GM18505 (cell line): ENCODE data around the gene NT5C2.

Experiments
- ATAC-seq: cut with Tn5 transposase; IDR thresholded peaks from one replicate; pipeline ENCODE4 v1.9.1; 2021; ENCODE audit not compliant: unreplicated experiment
- POLR2A ChIP-seq: IDR thresholded peaks from 4 replicates; pipeline ENCODE4 v1.6.1; 2011; ENCODE audit warnings: borderline replicate concordance; ENCODE audit not compliant: insufficient read depth, insufficient read length; ENCODE audit errors: extremely low read depth

NT5C2 gene

DNA sequence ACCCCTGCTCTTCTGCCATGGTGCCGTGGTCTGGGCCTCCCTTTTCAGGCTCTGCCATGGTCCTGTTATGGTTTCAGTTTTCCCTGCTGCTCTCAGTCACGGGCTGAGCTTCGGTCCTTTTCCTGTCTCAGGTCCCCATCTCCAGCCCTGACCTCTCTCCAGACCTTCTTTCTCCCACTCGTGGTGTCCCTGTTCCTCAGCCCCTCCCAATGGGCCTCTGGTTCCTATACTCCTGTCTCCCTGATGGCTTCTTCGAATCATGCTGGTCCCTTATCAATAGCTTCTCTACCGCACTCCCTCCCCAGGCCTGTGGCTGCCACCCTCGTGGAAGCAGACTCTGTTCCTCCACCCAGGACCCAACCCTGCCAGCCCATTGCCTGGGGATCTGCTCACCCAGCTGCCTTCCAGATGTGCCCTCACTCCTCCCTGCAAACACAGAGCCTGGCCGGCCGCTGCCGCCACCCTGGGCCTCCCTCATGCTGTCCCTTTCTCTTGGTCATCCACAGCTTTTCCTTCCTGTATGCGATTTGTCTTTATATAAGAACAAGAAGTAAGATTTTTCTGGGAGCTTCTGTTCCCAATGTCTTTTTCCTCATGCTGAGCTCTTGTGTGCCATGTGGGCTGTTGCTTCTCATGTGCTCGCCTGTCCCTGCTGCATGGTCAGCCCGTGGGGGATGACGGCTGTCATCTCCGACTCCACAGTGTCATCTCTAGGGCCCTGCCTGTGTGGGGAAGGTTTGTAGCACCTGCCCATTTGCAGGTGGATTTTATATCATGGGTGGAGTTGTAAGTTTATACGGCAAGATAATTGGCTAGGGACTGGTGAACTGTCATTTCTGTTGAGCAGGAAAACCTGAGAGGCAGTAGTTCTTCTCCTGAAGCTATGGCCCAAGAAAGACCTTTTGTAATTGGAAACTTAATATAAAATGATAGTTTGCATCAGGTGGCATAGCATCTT, 126.7 kb downstream of the NT5C2 start:
- no peak for ATAC-seq
- no peak for TF ChIP-seq POLR2A

DNA sequence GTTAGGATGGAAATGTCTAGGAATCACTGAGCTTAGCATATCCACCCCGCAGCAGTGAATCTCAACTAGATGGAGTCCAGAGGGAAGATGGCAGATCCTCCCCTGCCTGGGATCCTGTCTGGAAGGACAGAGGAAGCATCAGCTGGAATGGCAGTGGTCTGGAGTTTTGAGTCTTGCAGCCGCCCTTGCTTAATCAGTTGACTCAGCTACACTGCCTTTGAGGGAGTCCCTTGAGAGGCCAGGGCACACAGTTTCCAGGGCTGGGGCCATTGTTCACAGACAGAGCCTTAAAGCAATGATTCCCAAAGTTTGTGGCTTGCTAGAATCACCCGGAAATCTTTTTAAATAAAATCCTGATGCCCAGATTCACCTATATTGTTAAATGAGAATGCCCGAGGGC, 128.1 kb downstream of the NT5C2 start:
- no peak for ATAC-seq
- no peak for TF ChIP-seq POLR2A

DNA sequence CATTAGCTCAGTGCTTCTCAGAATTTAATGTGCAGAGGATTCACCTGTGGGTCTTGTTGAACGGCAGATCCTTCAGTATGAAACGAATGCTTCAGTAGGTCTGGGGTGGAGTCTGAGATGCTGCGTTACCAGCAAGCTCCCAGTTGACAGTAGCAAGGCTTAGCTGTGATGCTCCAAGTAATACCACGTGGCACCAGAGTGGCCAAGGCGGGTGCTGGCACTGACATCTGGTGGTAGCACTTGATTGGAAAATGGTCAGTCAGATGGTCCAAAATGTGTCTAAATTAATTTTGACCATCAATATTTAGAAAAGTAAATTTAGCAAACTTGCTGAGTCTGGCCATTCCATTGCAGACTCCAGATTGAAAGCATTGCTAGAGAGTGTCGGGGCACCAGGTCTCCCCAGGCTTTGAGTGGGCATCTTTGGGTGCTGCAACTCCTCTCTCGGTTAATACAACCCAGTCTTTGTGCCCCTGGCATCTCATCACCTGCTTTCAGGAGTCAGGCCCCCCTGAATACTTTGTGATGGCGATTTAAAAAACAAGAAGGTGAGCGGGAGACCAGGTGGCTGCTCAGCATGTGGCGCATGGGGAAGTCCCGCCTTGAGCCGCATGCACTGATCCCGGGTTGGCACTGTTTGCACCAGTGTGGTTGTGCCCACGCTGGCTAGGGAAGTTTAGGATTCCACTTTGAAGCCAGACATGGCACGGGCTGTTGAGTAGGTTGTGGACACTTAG, 130.1 kb downstream of the NT5C2 start:
- ATAC-seq, result no peak
- TF ChIP-seq POLR2A, result no peak

DNA sequence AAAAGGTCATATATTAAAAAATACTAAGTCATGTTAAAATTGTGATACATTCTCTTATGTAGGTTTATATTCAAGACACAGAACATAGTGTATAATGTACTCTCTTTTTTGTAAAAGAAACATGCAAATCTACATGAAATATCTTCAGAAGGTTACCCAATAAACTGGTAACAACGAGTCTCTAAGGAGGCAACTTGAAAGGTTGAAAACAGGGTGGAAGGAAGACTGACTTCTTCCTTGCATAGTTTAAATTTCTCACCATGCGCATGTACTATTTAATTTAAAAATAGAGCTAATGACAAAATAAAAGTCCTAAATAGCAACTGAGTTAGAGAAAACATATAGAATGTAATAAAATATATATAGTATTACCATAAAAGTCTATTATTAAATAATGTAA, 132.5 kb downstream of the NT5C2 start:
- no peak for TF ChIP-seq POLR2A
- no peak for ATAC-seq

DNA sequence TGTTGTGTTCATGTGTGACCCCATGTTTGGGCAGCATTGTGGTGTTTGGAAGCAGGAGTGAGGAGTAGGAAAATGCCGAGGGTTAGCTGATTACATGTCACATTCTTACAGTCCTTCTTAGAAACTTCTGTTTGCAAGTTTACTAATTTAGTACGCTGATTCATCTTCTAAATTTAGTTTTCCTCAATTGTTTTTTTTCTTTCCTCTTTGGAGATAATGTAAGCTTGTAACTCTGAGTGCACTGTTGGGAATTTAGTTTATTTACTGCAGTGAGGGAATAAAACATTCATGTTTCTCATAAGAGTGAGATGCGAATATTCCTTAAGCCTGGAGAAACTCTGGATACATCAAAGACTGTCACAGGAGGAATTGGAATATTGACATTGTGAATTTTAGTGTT, 135.0 kb downstream of the NT5C2 start:
- TF ChIP-seq POLR2A, result no peak
- no peak for ATAC-seq

DNA sequence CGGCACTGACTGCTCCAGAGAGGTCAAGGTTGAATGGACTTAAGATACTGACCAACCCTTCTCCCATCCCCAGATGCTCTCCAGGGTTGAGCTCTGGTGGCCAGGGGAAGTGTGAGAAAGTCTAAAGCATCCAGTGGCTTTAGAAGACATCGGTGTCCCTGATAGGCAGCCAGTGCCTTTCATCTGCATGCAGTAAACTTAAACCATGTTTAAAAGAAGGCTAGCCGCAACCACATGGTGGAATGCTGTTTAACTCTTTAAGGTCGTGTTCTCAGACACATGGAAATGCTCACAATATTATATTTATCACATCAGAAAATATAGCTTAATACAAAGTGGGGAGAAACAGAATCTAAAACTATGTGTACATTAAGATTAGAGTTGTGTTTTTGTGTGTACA, 138.0 kb downstream of the NT5C2 start:
- TF ChIP-seq POLR2A, result no peak

DNA sequence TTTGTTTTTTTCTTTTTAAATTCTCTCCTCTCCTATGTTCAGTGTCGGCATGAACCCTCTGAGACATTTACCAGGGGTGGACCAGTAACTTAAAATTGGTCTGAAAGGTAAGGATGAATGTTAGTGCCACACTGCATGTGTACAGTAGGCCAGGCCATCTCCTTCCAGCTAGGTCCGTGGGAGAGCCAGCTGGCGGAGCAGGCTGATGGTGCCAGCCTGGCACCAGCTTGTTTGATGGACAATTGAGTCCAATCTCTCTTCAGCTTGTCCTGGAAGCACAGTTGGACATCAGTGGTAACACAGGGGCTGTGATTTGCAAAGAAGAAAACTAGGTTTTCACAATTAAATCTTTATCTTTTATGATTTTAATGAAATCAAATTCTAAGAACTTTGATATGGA, 138.5 kb downstream of the NT5C2 start:
- ATAC-seq, result peak; percentile 15
- no peak for TF ChIP-seq POLR2A

More for the DNA sequence above, 138.0 kb downstream of the NT5C2 start:
- no peak for ATAC-seq

DNA sequence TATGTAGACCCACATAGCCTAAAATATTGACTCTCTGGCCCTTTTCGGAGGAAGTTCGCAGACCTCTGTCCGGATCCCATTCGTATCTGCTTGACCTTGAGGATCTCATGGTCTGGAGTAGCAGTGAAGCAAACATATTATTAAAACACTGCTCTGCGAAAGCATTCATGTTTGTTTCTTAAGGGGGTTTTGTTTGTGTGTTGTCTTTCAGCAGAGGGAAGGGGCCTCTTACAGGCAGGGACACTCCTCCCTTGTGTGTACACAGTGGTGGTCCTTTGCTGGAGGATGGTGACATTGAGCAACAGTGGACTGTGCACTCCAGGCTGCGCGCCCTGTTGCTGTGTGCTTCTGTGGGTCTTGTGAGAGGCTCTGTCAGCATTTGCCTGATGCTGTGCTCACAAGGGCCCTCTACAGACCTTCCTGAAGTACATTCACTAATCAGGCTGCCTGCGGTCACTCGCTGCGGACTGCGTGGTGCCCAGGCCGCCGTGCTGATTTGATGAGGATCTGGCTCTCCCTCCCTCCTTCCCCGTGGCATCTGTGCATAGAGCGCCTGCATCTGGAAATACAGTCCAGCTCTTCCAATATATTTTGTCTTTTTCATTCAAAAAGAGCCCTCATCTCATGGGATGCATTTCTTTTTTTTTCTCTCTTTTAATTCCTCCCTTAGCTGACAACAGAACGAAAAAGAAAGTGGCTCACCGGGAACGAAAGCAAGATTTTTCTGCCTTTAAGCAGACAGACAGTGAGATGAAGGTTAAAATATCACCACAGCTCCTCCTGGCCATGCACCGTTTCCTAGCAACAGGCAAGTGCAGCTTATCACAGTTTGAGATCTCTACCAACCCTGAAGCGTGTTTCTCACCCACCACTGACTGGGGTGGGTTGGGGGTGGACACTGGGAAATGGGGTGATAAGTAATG, 139.2 kb downstream of the NT5C2 start:
- no peak for TF ChIP-seq POLR2A
- peak; percentile 79 for ATAC-seq

DNA sequence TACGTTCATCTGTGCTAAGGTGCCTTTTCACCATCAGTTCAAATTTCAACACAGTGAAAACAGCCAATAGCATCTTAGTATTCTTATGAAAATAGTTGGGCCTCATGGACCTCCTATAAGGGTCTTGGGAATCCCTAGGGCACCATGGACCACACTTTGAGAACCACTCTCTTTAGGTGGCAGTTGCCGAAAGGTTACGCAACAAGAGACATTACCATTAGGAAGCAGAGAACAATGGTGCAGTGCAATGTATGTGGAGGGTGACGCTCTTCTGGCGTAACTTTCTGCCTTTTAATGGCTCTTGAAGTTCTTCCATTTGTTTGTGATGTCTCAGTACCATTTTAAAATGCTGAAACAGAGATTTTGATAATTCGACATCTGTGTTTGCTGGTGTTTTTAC, 143.8 kb downstream of the NT5C2 start:
- no peak for ATAC-seq
- TF ChIP-seq POLR2A, result no peak

DNA sequence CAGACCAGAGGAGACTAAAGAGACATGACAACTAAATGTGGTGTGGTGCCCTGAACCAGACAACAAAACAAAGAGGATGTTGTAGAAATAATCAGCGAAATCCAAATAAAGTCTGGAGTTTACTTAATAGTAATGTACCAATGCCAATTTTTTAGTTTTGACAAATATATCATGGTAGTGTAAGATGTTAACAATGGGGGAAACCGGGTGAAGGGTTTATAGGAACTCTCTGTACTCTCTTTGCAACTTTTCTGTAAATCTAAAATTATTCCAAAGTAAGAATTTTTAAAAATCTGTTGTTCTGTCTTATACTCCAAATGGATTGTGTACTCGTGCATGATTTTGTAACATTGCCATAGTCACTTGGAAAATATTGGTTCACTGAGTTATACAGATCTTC, 145.7 kb downstream of the NT5C2 start:
- TF ChIP-seq POLR2A, result no peak
- ATAC-seq, result no peak

DNA sequence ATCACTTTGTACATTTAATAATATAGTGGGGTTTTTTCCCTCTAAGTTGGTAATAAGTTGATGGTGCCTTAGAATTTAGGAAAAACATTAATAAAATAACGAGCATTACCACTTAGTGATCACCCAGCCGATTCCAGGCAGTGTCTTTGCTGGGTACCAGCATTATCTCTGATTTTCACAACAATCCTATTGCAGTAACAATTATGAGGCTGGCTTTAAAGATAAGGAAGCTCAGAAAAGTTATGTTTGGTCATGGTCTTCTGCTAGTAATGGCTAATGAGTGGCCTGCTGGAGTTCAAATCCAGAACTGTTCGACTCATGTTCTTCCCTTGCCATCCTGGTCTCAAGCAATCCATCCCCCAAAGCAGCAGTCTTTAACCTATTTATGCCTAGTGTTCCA, 147.1 kb downstream of the NT5C2 start:
- TF ChIP-seq POLR2A, result no peak
- ATAC-seq, result no peak

DNA sequence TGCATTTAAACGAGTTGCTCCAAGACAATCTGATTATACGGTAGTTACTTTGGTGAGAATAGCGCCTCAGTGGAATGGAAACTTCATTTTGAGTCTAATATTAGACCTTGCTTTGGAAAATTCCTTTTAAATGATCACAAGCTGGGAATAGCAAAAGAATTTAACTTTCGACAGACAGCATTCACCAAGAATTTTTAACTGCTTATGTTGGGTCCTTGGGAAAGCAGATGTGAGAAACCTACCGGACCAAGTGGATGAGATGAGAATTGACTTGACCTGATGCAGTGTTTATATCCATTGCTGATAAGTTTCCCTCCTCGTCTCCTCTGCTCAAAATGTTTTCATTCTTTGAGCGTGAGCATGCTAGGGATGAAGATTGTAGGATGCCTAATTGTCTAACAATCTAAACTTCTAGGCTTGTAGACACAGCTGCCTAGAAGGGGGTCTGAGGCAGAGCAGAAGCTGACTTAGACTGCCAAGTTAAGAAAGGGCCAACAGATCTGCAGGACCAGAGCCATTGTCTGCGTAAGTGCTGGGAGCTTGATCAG, 148.1 kb downstream of the NT5C2 start:
- ATAC-seq, result no peak
- no peak for TF ChIP-seq POLR2A

DNA sequence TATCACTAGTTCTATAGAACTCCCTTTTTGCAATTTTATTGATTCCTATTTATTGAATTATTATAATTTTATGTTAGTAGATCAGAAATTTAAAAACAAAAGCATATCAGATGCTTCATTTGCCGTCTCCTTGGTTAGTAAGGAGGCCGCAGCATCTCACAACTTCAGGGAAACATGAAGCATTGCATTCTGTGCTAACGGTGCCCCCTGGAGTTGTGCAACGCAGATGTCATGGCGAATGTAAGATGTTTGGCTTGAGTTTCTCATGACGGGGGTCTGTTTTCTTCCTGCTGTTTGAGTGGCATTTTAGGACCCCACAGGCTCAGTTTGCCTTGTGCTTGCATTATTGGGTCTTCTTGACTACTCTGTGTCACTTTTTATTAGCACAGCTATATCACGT, 150.2 kb downstream of the NT5C2 start:
- ATAC-seq, result no peak
- no peak for TF ChIP-seq POLR2A
